KBM-7 (cell line): Measurements from ENCODE around the gene FUS.
"Not testable (repeated sequence)": the region's sequence is repeated elsewhere in the genome, so short reads cannot be mapped to it uniquely, and the experiment has no call there.

Source experiments
- DNase-seq: peaks from one replicate; pipeline ENCODE4 v3.0.0-alpha.2; 2015
- in situ Hi-C: fragments of 300-500 bp; cut with MboI; formaldehyde crosslinking; loops from 2 replicates; pipeline ENCODE4 v1.14.3; 2020; ENCODE audit warnings: low sequenced_read_pairs, low pct_unique_long_range_greater_than_20kb, mixed read lengths

Gene FUS

GRCh38 chr16:31196324-31197088 is 16.6 kb downstream of the FUS start:
- in situ Hi-C loops, result no loop called here
- DNase-seq, result no peak

- in situ Hi-C loops, result no loop called here
Measured at GRCh38 chr16:31198207-31198882, 18.4 kb downstream of the FUS start.

GRCh38 chr16:31199430-31200041 is 19.6 kb downstream of the FUS start:
- in situ Hi-C loops, result no loop called here
- no peak for DNase-seq

More at GRCh38 chr16:31198207-31198882, 18.4 kb downstream of the FUS start:
- peak; percentile 43 for DNase-seq

- DNase-seq, in situ Hi-C loops: not testable (repeated sequence)
Measured at GRCh38 chr16:31200111-31200510, 20.2 kb downstream of the FUS start.

- in situ Hi-C loops, result no loop called here
- DNase-seq, result peak; percentile 74
Measured at GRCh38 chr16:31200821-31201568, 21.1 kb downstream of the FUS start.

GRCh38 chr16:31201582-31202413 is 21.9 kb downstream of the FUS start:
- in situ Hi-C loops, result no loop called here
- DNase-seq, result peak; percentile 73

GRCh38 chr16:31202414-31203375 is 22.8 kb downstream of the FUS start, which contains the start of gene PYCARD:
Gene PYCARD, minus strand, starts transcription at chr16:31202760. Its CDS starts 70 bp downstream, at chr16:31202690.
- DNase-seq, result peak; percentile 75
- in situ Hi-C loops, result no loop called here

GRCh38 chr16:31204871-31205666 is 25.1 kb downstream of the FUS start:
- DNase-seq, result no peak
- in situ Hi-C loops, result no loop called here

GRCh38 chr16:31206776-31207175 is 26.8 kb downstream of the FUS start:
- no peak for DNase-seq
- in situ Hi-C loops, result no loop called here

GRCh38 chr16:31213342-31213741 is 33.4 kb downstream of the FUS start:
- in situ Hi-C loops, result no loop called here

GRCh38 chr16:31213877-31214707 is 34.2 kb downstream of the FUS start, which contains the start of gene TRIM72:
Gene TRIM72, plus strand, starts transcription at chr16:31214119. Its CDS starts 620 bp downstream, at chr16:31214739.
- DNase-seq, result no peak
- in situ Hi-C loops, result no loop called here

More at GRCh38 chr16:31213342-31213741, 33.4 kb downstream of the FUS start:
- no peak for DNase-seq

GRCh38 chr16:31214708-31215286 is 34.9 kb downstream of the FUS start:
- in situ Hi-C loops, result no loop called here
- DNase-seq, result no peak

- no peak for DNase-seq
- in situ Hi-C loops, result no loop called here
Measured at GRCh38 chr16:31215287-31216162, 35.6 kb downstream of the FUS start.

GRCh38 chr16:31216422-31217135 is 36.6 kb downstream of the FUS start, which contains the start of gene PYDC1:
Gene PYDC1, minus strand, starts transcription at chr16:31217135. Its CDS starts 107 bp downstream, at chr16:31217028.
- DNase-seq, result no peak
- in situ Hi-C loops, result no loop called here
